Activated T-cell treated with anti-CD3 and anti-CD28 coated beads, Interleukin-2, amount 50 U/mL, for 72 hours (primary cell): ENCODE data around the gene KRT12. TPM values are rescaled to one million over a fixed set of nuclear protein-coding genes. Genes with fewer than 3 reads are reported as not detected.
"Not testable (repeated sequence)": the region's sequence is repeated elsewhere in the genome, so short reads cannot be mapped to it uniquely, and the experiment has no call there.

Source experiments
- ATAC-seq, 2 donors: fragments of 150-1000 bp; cut with Tn5 transposase; replicated peaks in 1 of 2; 2 replicates each; pipeline ENCODE4 v1.10.0; 2021; ENCODE audit warnings: moderate library complexity in 2 of 2, mild to moderate bottlenecking in 1 of 2
- DNase-seq, 2 donors: peaks; one replicate each; pipeline ENCODE4 v3.0.0; 2021 to 2022; ENCODE audit warnings: mixed read lengths in 1 of 2
- H3K27ac Mint-ChIP-seq: one replicate; pipeline ENCODE4 v1.8.0; 2022; ENCODE audit warnings: mild to moderate bottlenecking, moderate library complexity, mixed read lengths
- H3K27me3 Mint-ChIP-seq: one replicate; pipeline ENCODE4 v1.8.0; 2022; ENCODE audit warnings: low read depth, mixed read lengths
- H3K36me3 Mint-ChIP-seq, 2 donors: one replicate each; pipeline ENCODE4 v1.8.0; 2022; ENCODE audit warnings: mixed read lengths in 2 of 2, mild to moderate bottlenecking in 1 of 2; ENCODE audit not compliant: insufficient read depth in 2 of 2
- H3K4me1 Mint-ChIP-seq: one replicate; pipeline ENCODE4 v1.8.0; 2022; ENCODE audit warnings: low read depth, mixed read lengths
- H3K4me3 Mint-ChIP-seq, 2 donors: one replicate each; pipeline ENCODE4 v1.8.0; 2022; ENCODE audit warnings: mild to moderate bottlenecking in 2 of 2, mixed read lengths in 2 of 2, moderate library complexity in 2 of 2
- H3K9me3 Mint-ChIP-seq, 2 donors: one replicate each; pipeline ENCODE4 v1.8.0; 2022; ENCODE audit warnings: mixed read lengths in 2 of 2
- total RNA-seq, 2 donors: library from RNA; stranded (reverse); gene quantifications; one replicate each; pipeline ENCODE4 v1.2.3, GENCODE V29; 2022

The KRT12 gene
- total RNA-seq, 2 donors from 2014 or later = not detected

DNA sequence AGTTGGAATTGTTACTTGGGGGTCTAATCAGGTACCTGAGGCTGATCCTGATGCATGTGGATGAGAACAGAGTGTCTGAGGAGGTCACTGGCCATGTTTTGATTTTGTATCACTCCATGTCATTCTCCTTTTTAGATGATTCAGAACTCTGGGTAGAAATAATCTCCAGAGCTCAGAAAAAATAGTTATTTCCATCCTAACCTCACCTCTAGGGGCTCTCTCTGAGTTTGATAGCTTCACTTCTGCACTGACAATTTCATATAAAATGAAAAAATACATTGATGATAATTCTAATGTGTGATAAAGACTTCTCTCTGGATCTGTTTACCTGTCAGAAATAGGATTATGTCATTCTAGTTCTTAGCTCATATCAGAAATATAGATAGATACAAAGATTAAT lies 6.2 kb upstream of the KRT12 start:
- ATAC-seq (no peak), DNase-seq (no peak)
- Mint-ChIP-seq H3K4me3 (no peak overlapping the region), H3K27ac (no peak overlapping the region), H3K36me3 (no peaks in the 10 kb centered on the region), H3K4me1 (no peaks in the 10 kb centered on the region), H3K9me3 (no peaks in the 10 kb centered on the region), H3K27me3 (peaks cover 22% of the 10 kb centered on the region)

DNA sequence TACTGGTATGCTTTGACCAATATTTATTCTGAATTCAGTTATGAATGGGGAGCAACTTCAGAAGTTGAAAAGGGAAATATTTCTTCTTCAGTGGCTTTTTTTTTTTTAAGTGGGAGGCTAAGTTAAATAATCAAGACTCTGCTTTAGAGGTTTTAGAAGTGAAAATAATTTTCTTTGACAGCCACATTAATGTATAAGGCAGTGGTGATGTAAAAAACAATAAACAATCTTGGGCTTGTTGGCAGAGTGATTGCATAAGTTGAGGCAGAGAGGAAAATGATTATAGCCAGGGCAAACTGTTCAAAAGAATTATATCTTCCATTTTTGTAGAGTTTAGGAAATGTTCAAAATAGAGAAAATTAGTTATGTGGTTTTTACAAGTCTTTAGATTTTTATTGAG lies 5.4 kb upstream of the KRT12 start:
- Mint-ChIP-seq H3K27ac (no peak overlapping the region), H3K4me3 (no peak overlapping the region)

DNA sequence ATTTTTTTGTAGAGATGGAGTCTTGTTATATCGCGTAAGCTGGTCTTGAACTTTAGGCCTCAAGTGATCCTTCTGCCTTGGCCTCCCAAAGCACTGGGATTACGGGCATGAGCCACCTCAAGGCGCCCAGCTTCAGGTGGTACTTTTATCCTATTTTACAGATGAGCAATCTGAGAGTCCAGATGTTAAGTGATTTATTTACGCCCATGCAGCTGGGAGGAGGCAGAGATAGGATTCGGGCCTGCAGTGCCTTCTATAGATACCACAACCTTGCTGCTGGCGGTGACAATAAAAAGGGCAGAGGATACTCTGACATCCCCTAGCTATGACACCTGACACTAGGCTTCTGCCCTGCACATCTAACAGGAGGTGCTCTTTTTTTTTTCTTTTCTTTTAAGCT lies 4.3 kb upstream of the KRT12 start:
- Mint-ChIP-seq H3K4me3 (no peak overlapping the region), H3K9me3 (no peaks in the 10 kb centered on the region), H3K36me3 (no peaks in the 10 kb centered on the region), H3K27me3 (peaks cover 30% of the 10 kb centered on the region), H3K4me1 (no peaks in the 10 kb centered on the region), H3K27ac (no peak overlapping the region)
- ATAC-seq (no peak), DNase-seq (no peak)

More for the DNA sequence above, 5.4 kb upstream of the KRT12 start:
- Mint-ChIP-seq H3K27me3 (peaks cover 26% of the 10 kb centered on the region), H3K4me1 (no peaks in the 10 kb centered on the region), H3K36me3 (no peaks in the 10 kb centered on the region), H3K9me3 (no peaks in the 10 kb centered on the region)
- DNase-seq = no peak
- no peak for ATAC-seq

DNA sequence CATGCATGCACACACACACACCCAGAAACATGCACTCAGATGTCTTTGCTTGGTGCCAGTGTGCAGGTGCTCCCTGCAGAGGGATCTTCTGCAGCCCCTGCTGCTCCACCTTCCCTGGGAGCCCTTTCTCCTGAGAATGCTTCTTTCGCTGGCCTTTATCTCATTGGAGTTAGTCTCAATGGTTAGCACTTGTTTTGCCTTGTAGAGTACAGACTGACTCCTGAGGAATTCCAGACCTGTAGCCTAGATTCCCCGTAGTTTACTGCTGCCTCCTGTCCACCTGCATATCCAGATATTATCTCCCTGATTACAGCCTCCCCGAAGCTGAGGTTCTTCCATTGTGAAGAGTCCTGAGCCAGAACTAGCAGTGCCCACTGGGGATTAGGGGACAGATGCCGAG lies 3.1 kb upstream of the KRT12 start:
- ATAC-seq (no peak), DNase-seq (no peak)
- Mint-ChIP-seq H3K36me3 (no peaks in the 10 kb centered on the region), H3K4me3 (no peak overlapping the region), H3K27me3 (peaks cover 26% of the 10 kb centered on the region), H3K9me3 (no peaks in the 10 kb centered on the region), H3K4me1 (no peaks in the 10 kb centered on the region), H3K27ac (no peak overlapping the region)

DNA sequence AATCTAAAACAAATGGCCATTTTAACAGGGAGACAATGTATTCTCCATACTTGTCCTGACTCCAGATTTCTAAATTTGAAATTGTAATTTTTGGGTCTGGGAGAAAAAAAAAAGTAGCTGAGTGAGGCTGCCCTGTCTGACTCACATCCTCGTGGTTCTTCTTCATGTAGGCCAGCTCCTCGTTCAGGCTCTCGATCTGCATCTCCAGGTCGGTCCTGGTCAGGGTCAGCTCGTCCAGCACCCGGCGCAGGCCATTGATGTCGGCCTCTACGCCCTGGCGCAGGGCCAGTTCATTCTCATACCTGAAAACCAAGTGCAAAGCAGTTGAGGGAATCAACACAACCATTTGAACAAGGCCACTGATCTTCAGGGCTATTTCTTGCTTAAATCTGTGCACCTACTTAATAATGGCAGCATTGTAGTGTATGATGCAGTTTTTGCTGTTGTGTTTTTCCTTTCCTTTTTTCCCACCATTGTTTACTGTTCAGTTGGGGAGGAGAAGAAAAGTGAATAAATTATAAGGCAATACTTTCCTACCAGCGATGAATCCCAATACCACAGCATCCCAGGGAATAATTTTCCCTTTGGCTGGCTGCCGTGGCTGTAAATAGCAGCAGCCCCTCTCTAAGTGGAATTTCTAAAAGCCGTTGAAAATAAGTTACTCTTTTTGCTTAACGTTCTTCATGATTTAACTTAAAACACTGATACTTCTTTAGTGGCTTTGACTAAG lies 2.2 kb downstream of the KRT12 start:
- H3K27me3 Mint-ChIP-seq = peaks cover 9% of the 10 kb centered on the region
- H3K36me3 Mint-ChIP-seq = no peaks in the 10 kb centered on the region
- no peaks in the 10 kb centered on the region for H3K4me1 Mint-ChIP-seq
- ATAC-seq (no peak), DNase-seq (no peak)
- H3K4me3 Mint-ChIP-seq = no peak overlapping the region
- H3K9me3 Mint-ChIP-seq = no peaks in the 10 kb centered on the region
- no peak overlapping the region for H3K27ac Mint-ChIP-seq

DNA sequence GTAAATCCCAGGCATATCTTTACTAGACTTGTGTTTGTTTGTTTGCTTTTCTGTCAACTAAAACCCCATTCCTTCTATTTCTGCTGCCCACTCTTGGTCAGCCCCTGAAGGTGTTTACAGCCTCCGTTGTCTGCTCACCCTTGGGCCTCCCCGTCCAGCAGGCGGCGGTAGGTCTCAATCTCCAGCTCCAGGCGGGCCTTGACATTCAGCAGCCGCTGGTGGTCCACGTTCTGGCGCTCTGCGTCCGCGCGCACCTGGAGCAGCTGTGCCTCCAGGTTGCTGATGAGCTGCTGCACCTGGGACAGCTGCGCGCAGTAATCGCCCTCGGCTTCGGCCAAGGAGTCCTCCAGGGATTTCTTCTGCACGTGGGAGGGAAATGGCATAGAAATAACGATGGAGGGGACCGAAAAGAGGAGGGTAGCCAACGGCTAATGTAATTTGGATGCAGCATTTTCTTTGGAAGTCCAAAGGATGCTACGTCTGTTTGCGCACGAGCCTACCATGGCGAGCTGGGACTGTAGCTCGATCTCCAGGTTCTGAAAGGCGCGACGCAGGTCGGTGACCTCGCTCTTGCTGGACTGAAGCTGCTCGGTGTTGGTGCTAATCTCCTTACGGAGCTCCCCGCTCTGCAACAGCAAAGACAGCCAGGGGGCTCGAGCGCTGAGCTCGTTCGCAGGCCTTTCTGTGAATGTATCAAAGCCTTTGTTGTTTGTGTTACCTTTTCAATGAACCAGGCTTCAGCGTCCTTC lies 3.9 kb downstream of the KRT12 start:
- H3K27me3 Mint-ChIP-seq = peaks cover 9% of the 10 kb centered on the region
- ATAC-seq (no peak), DNase-seq (peak; percentile 16 to 35)
- H3K9me3 Mint-ChIP-seq = no peaks in the 10 kb centered on the region
- no peak overlapping the region for H3K4me3 Mint-ChIP-seq
- no peak overlapping the region for H3K27ac Mint-ChIP-seq
- H3K4me1 Mint-ChIP-seq = no peaks in the 10 kb centered on the region
- no peaks in the 10 kb centered on the region for H3K36me3 Mint-ChIP-seq

DNA sequence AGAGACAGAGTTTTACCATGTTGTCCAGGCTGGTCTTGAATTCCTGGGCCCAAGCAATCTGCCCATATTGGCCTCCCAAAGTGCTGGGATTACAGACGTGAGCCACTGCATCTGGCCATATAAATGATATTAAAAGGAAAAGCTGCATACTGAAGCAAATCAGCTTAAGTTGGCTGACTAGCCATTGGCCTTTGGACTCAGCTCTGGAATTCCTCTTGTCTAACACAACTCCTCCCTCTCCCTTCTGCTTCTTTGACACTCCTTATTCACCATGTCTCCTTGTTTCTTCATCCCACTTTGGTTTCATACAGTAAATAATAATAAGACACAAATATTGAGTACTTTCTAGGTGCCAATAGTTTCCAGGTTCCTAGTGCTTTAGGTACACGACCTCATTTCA lies 7.5 kb downstream of the KRT12 start:
- no peak overlapping the region for H3K4me3 Mint-ChIP-seq
- no peak overlapping the region for H3K27ac Mint-ChIP-seq
- H3K4me1 Mint-ChIP-seq = no peaks in the 10 kb centered on the region
- ATAC-seq (no peak), DNase-seq (no peak)
- no peaks in the 10 kb centered on the region for H3K27me3 Mint-ChIP-seq
- H3K9me3 Mint-ChIP-seq = no peaks in the 10 kb centered on the region
- no peaks in the 10 kb centered on the region for H3K36me3 Mint-ChIP-seq

DNA sequence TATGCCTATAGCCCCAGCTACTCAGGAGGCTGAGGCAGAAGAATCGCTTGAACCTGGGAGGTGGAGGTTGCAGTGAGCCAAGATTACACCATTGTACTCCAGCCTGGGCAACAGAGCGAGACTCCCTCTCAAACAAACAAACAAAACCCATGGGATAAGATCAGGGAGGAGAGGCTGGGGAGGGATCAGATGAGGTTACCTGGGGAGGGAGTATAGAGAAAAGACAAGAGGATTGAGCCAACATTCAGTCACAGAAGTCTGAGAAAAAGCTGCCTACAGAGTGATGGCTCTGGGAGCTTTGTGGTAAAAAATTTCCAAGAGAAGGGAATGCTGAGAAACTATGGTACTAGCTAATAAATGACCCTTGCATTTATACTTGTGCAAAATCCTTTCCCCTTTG lies 8.4 kb downstream of the KRT12 start:
- H3K9me3 Mint-ChIP-seq, H3K27me3 Mint-ChIP-seq, ATAC-seq, H3K4me3 Mint-ChIP-seq, H3K36me3 Mint-ChIP-seq, DNase-seq, H3K4me1 Mint-ChIP-seq, H3K27ac Mint-ChIP-seq: not testable (repeated sequence)

DNA sequence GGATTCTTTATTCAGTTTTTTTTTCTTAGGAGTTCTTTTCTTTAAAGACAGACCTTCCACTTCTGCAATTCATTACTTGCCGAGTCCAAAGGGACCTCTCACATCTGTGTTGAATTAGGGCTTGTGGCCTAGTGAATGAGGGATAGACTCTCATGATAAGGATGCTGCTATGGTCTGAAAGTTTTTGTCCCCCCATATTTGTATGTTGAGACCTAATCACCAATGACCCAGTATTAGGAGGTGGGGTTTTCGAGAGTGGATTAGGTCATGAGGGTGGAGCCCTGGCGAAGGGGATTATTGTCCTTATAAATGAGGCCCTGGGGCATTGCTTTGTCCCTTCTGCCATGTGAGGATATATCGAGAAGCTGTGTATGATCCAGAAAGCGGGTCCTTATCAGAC lies 9.5 kb downstream of the KRT12 start:
- no peaks in the 10 kb centered on the region for H3K36me3 Mint-ChIP-seq
- no peaks in the 10 kb centered on the region for H3K9me3 Mint-ChIP-seq
- no peak for ATAC-seq
- H3K4me1 Mint-ChIP-seq = peaks cover 6% of the 10 kb centered on the region
- no peak for DNase-seq
- H3K27ac Mint-ChIP-seq = no peak overlapping the region
- H3K4me3 Mint-ChIP-seq = no peak overlapping the region
- peaks cover 14% of the 10 kb centered on the region for H3K27me3 Mint-ChIP-seq

DNA sequence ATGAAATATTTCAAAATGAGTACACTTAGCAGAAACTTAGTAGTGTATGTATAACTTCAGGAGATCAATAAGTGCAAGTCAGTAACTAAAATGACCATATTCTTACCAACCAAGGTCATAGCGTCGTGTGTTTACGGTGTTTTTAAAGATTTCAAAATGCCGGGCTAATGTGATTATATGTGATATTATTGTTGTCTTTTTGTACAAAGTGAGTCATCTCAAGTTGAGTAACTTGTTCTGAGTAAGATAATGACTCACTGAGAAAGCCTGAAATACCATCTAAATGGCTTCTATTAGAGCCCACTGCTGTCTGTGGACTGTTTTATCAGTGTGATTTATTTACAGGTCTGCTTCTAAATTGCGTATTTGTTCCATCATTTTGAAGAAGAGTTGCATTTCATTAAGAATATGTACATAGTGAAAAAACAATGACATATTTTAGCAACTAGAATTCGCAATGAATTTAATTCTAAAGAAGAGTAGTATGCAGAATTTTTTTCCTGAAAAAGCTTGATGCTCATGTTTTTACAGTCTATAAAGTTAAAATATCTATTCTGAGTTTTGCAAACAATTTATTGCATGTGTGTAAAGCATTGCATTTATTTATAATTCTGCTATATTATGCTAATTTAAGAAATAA lies 12.7 kb downstream of the KRT12 start:
- peaks cover 17% of the 10 kb centered on the region for H3K27me3 Mint-ChIP-seq
- H3K9me3 Mint-ChIP-seq = no peaks in the 10 kb centered on the region
- peaks cover 6% of the 10 kb centered on the region for H3K4me1 Mint-ChIP-seq
- H3K4me3 Mint-ChIP-seq = no peak overlapping the region
- DNase-seq (no peak), ATAC-seq (peak in 1 of 2 donors; percentile 41)
- H3K36me3 Mint-ChIP-seq = no peaks in the 10 kb centered on the region
- H3K27ac Mint-ChIP-seq = no peak overlapping the region

DNA sequence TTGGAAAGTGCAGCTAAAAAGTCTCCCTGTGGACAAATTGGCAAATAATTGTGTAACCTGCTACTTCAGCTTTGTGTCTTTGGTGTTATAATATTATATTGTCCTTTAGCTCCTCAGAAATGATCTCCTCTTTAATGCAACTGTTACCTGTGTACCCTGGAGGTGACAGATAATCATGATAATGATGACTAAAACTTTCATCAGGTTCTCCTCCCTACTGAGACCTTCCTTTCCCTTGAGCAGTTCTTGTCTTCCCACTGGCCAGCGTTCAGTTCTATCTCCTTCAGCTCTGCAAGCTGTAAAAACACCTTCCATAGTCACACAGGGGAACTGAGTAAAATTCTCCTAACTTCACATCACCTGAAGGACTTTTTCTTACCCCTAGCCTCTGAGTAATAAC lies 14.7 kb downstream of the KRT12 start:
- H3K9me3 Mint-ChIP-seq = no peaks in the 10 kb centered on the region
- no peak overlapping the region for H3K27ac Mint-ChIP-seq
- no peaks in the 10 kb centered on the region for H3K36me3 Mint-ChIP-seq
- H3K4me3 Mint-ChIP-seq = no peak overlapping the region
- peaks cover 6% of the 10 kb centered on the region for H3K4me1 Mint-ChIP-seq
- H3K27me3 Mint-ChIP-seq = peaks cover 17% of the 10 kb centered on the region
- no peak for DNase-seq
- ATAC-seq = no peak

DNA sequence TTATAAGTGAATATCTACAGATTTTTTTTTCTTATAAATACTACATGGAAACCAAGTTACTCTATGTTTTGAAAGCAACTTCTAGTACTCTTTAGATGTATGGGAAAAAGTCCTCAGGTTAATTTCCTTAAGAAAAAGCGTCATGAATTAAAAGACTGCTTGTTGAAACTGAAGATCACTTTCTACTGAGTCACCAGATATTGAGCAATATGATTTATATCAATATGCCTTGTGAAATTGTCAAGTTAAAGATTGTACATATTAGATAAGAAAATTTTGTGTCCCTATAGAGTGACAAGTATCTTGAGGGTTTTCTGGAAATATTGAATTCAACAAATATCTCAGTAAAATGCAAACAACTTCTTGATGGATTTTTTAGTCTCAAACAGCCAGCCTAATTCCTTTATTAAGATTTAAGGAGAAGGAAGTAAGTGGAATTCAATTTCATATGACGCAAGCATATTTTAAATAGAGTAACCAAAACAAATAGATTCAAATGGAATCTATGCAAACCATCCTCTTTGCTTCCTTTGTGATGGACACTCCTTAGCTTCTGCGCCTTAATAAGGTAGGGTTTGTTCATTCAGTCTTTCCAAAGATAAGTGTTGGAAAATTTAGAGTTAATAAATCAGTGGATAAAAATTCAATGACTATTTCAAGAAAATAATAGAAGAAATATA lies 16.6 kb downstream of the KRT12 start:
- peaks cover 25% of the 10 kb centered on the region for H3K27me3 Mint-ChIP-seq
- peaks cover 6% of the 10 kb centered on the region for H3K4me1 Mint-ChIP-seq
- no peak for ATAC-seq
- no peak for DNase-seq
- no peaks in the 10 kb centered on the region for H3K9me3 Mint-ChIP-seq
- no peaks in the 10 kb centered on the region for H3K36me3 Mint-ChIP-seq
- no peak overlapping the region for H3K27ac Mint-ChIP-seq
- H3K4me3 Mint-ChIP-seq = no peak overlapping the region

DNA sequence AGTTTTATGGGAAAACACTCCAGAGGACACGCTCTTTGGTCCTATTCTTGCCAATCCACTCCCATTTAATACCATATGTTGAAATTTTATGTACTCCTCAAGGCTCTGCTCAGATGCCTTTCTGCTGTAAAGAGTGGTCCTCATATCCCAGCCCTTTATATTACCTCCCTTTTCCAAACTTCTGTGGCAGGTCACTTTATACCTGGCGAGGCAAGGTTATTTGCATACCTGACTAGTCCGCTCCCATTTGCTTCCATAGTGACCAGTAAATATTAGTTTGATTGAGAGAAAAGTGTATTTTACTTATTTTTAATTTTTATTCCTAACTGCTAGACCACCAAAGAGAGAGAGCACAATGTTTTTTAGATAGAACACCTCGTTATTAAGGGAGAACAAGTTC lies 17.3 kb downstream of the KRT12 start:
- ATAC-seq (no peak), DNase-seq (no peak)
- Mint-ChIP-seq H3K36me3 (no peaks in the 10 kb centered on the region), H3K4me1 (peaks cover 6% of the 10 kb centered on the region), H3K27ac (no peak overlapping the region), H3K9me3 (no peaks in the 10 kb centered on the region), H3K4me3 (no peak overlapping the region), H3K27me3 (peaks cover 32% of the 10 kb centered on the region)
